Activated CD8-positive, alpha-beta memory T cell treated with anti-CD3 and anti-CD28 coated beads for 1 hour (primary cell): ENCODE data around the gene RANBP9.

Experiments
- DNase-seq, 2 donors: peaks; one replicate each; pipeline ENCODE4 v3.0.0-alpha.2; 2020; ENCODE audit warnings: low read depth in 1 of 2; ENCODE audit errors: extremely low read depth in 1 of 2

The RANBP9 gene

DNA sequence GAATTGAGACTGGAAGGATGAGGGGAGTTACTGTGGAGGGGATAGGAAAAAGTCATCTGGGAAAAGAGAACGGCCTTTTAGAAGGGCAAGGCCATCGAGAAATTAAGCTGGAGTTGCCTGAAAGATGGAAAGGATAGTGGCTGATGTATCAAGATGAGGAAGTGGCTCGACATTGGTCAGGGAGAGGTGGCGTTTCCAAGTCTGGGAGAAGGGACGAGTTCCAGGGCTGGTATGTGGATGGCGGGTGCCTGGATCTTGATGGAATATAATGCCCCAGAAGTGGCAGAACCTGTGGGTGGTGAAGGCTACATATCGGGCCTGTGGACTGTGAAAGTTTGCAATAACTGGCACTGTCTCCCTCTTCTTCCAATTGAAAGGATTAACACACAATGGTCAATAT, 139.4 kb downstream of the RANBP9 start:
- DNase-seq = no peak
